ENCODE results near the gene UBQLN3. TPM values are rescaled to one million over a fixed set of nuclear protein-coding genes. Genes with fewer than 3 reads are reported as not detected.

The UBQLN3 gene
- total RNA-seq, 1 experiment from 2014 or later: not detected

DNA sequence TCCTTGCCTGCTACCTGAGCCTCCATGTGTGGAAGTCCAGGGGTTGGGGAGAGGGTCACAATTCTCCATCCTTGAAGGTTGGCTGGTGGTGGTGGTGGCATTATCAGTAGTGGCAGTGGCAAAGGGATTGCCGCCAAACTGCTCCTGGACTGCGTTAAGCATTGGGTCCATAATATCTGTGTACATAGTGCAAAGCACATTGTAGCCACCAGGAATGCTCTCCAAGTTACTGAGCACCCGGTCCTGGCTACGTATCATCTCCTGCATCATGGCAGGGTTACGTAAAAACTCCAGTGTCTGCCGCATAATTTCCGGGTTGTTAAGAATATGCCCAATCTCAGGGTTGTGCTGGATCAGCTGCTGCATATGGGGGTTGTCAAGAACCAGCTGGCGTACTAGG is 1.2 kb downstream of the UBQLN3 start:
- Histone ChIP-seq H2AFZ (ENCODE audit: low read depth, low read length, poor library complexity, severe bottlenecking) (no peak overlapping the region), H3K27ac (ENCODE audit: low read depth, low read length) (no peak overlapping the region), H3K4me1 (ENCODE audit: control insufficient read depth in 1 of 2, insufficient read depth in 2 of 2, low read length in 2 of 2) (peaks cover 4 to 19% of the 10 kb centered on the region in 2 experiments), H3K79me2 (ENCODE audit: insufficient read depth, low read length) (peaks cover 19% of the 10 kb centered on the region), H3K9me3 (ENCODE audit: control insufficient read depth in 1 of 2, insufficient read depth in 1 of 2, low read depth in 1 of 2, low read length in 2 of 2) (no peaks in the 10 kb centered on the region), H3K9me2 (ENCODE audit: insufficient read depth) (no peaks in the 10 kb centered on the region), H3K36me3 (ENCODE audit: control insufficient read depth in 1 of 2, insufficient read depth in 2 of 2, low read length in 2 of 2) (peaks cover 0 to 16% of the 10 kb centered on the region in 2 experiments; a peak in 2 of 4 replicates), H3K27me3 (ENCODE audit: insufficient read depth, low read length) (peaks cover 6% of the 10 kb centered on the region; the same call in 1 of the 2 replicates), H4K20me1 (ENCODE audit: insufficient read depth) (0 out of 2 replicates have a peak, but pooled peaks cover 2% of the 10 kb centered on the region), H3K4me2 (ENCODE audit: low read length) (no peak overlapping the region), H3K9ac (ENCODE audit: low read length) (no peak overlapping the region), H3K4me3 (replicated peaks in 1 of 2; ENCODE audit: low read depth in 1 of 2, low read length in 2 of 2) (no peak overlapping the region)
- intact Hi-C loops (cut with micrococcal nuclease): no loop called here
- RAD21 ChIA-PET (ENCODE audit: low non-redundant PET in 1 of 2, low total read pairs in 2 of 2, uncharacterized antibody in 2 of 2, unreplicated experiment in 2 of 2): no interaction called here
- POLR2A ChIA-PET: no interaction called here
- CTCF ChIA-PET: no interaction called here
- no TSS peak for BruUV-seq (replicated peaks)
- TF ChIP-seq, protein P1, sequence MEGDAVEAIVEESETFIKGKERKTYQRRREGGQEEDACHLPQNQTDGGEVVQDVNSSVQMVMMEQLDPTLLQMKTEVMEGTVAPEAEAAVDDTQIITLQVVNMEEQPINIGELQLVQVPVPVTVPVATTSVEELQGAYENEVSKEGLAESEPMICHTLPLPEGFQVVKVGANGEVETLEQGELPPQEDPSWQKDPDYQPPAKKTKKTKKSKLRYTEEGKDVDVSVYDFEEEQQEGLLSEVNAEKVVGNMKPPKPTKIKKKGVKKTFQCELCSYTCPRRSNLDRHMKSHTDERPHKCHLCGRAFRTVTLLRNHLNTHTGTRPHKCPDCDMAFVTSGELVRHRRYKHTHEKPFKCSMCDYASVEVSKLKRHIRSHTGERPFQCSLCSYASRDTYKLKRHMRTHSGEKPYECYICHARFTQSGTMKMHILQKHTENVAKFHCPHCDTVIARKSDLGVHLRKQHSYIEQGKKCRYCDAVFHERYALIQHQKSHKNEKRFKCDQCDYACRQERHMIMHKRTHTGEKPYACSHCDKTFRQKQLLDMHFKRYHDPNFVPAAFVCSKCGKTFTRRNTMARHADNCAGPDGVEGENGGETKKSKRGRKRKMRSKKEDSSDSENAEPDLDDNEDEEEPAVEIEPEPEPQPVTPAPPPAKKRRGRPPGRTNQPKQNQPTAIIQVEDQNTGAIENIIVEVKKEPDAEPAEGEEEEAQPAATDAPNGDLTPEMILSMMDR (IDR thresholded peaks at IDR 0.05 in 2 of 3, conservative IDR thresholded peaks at IDR 0.05 in 1 of 3; ENCODE audit: borderline replicate concordance in 1 of 3, insufficient read depth in 1 of 3, low read depth in 2 of 3, low read length in 2 of 3): peak in 1 of 3 experiments; percentile 24; a peak in 1 of 6 replicates
- TF ChIP-seq SP1 (IDR thresholded peaks at IDR 0.05; ENCODE audit: low read depth): no peak
- TF ChIP-seq FOSL1 (IDR thresholded peaks at IDR 0.05; ENCODE audit: low read depth): no peak
- no peak for DNase-seq (ENCODE audit: low read depth, low spot score)
- ATAC-seq: no peak

GRCh38 chr11:5507933-5508305 is 1.8 kb downstream of the UBQLN3 start:
- POLR2A ChIA-PET: no interaction called here
- Histone ChIP-seq H2AFZ (ENCODE audit: low read depth, low read length, poor library complexity, severe bottlenecking) (no peak overlapping the region), H3K4me3 (replicated peaks in 1 of 2; ENCODE audit: low read depth in 1 of 2, low read length in 2 of 2) (no peak overlapping the region), H3K27me3 (ENCODE audit: insufficient read depth, low read length) (peaks cover 6% of the 10 kb centered on the region; the same call in 1 of the 2 replicates), H3K9ac (ENCODE audit: low read length) (no peak overlapping the region), H3K36me3 (ENCODE audit: control insufficient read depth in 1 of 2, insufficient read depth in 2 of 2, low read length in 2 of 2) (peaks cover 0 to 20% of the 10 kb centered on the region in 2 experiments; a peak in 2 of 4 replicates), H3K79me2 (ENCODE audit: insufficient read depth, low read length) (peaks cover 26% of the 10 kb centered on the region), H3K9me3 (ENCODE audit: control insufficient read depth in 1 of 2, insufficient read depth in 1 of 2, low read depth in 1 of 2, low read length in 2 of 2) (no peaks in the 10 kb centered on the region), H3K9me2 (ENCODE audit: insufficient read depth) (no peaks in the 10 kb centered on the region), H3K27ac (ENCODE audit: low read depth, low read length) (no peak overlapping the region), H4K20me1 (ENCODE audit: insufficient read depth) (peaks cover 9% of the 10 kb centered on the region; the same call in 1 of the 2 replicates), H3K4me2 (ENCODE audit: low read length) (no peak overlapping the region), H3K4me1 (ENCODE audit: control insufficient read depth in 1 of 2, insufficient read depth in 2 of 2, low read length in 2 of 2) (peaks cover 10 to 26% of the 10 kb centered on the region in 2 experiments)
- no TSS peak for BruUV-seq (replicated peaks)
- TF ChIP-seq ELF1 (IDR thresholded peaks at IDR 0.05; ENCODE audit: borderline replicate concordance, low read depth) (no peak), JUND (IDR thresholded peaks at IDR 0.05) (no peak), POLR2A (IDR thresholded peaks at IDR 0.05; ENCODE audit: borderline replicate concordance, extremely low read depth, insufficient read depth, insufficient read length) (no peak), YY1 (IDR thresholded peaks at IDR 0.05; ENCODE audit: extremely low read depth, insufficient replicate concordance, low read depth, low read length) (no peak), RAD21 (IDR thresholded peaks at IDR 0.05; ENCODE audit: low read depth) (no peak), EGR1 (IDR thresholded peaks at IDR 0.05; ENCODE audit: low read depth) (no peak)
- intact Hi-C loops (cut with micrococcal nuclease): no loop called here
- DNase-seq (ENCODE audit: low read depth, low spot score) (no peak), ATAC-seq (no peak)
- CTCF ChIA-PET: no interaction called here
- RAD21 ChIA-PET (ENCODE audit: low non-redundant PET in 1 of 2, low total read pairs in 2 of 2, uncharacterized antibody in 2 of 2, unreplicated experiment in 2 of 2): no interaction called here

Measured in HCT116 (cell line).